NCI-H774 (cell line): ENCODE data around the gene KCNQ5.
"Not testable (repeated sequence)": the region's sequence is repeated elsewhere in the genome, so short reads cannot be mapped to it uniquely, and the experiment has no call there.

Experiments
- DNase-seq: peaks from one replicate; lab custom pipeline; 2025; lab: John Stamatoyannopoulos, UW

KCNQ5 gene

DNA sequence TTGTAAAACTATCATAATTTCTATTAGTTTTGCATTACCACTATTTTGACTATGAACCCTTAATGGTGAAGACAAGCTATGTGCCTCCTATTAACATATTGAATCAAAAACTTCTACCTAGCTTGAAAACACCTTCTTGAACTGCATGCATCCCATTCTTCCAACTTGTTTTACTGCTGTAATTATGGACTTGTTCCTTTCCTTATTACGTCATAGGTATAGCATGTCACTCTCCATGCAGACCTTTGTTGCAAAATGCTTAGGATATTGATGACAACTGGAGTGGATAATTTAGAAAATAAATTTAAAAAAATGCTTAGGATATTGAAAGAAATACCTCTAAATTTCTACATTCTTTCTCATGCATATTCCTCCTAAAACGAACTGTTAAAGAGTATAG is 219.3 kb downstream of the KCNQ5 start:
- DNase-seq = no peak

DNA sequence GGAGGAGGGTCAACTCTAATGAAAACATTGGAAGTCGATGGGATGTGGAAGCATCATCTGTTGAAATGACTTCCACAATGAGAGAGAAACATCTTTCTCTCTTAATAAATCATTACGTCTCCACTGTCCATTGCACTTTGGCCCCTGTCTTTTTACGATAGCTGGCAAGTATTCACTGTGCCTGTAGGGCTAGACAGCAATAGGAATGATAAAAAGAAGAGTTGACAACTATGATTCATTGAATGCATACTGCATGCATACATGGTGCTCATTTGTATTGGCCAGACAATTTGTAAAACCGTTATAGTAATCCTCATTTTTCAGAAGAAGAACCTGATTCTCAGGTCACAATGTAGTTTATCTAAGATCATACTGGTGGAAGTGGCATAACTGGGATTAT is 220.3 kb downstream of the KCNQ5 start:
- no peak for DNase-seq

DNA sequence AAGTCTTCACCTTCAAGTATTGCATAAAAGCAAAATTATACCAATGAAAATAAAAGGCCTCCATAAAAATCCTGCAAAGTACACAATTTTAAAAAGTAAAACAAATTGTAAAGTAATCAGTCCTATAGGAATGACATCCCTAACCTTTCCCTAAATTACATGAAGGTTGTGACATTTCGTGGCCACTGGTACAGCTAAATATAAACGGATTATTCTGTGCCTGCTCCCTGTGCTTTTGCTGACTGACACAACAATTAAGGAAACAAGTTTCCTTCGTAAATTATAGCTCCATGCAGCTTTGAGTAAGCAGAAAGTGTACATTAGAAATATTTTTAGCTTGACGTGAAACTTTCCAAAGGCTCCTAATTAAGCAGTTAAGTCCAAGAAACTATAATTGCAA is 222.8 kb downstream of the KCNQ5 start:
- DNase-seq = no peak

DNA sequence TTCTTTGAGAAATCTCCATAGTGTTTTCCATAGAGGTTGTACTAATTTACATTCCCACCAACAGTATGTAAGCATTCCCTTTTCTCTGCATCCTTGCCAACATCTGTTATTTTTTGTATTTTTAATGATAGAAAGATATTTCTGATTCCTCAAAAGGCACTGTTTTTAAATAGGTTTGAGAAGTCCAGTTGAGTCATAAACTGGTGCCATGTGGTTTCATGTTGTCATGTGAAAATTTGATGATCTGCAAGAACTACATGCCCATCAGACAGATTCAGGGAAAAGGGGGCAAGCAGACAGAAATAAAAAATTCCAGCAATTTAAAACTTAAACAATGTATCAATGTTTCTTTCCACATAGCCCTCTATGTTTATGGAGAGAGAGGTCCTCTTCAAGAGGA is 227.5 kb downstream of the KCNQ5 start:
- DNase-seq = no peak

DNA sequence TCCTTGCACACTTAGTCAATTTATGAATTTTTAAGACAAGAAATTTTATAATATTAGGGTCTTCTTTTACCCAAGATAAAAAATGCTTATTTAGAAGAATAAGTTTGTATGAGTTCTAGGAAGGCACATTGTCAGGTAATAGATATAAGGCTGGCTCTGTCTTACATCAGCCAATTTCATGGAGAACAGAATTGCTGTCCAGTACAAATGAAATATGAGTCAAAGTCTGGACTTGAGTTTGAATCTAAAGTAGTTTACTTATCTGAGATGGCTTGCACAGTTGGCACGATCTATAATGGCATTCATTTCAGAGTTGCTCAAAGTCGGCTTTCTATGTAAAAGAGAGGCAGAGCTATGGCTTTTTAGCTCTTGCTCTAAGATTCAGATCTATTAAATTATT is 228.2 kb downstream of the KCNQ5 start:
- no peak for DNase-seq

DNA sequence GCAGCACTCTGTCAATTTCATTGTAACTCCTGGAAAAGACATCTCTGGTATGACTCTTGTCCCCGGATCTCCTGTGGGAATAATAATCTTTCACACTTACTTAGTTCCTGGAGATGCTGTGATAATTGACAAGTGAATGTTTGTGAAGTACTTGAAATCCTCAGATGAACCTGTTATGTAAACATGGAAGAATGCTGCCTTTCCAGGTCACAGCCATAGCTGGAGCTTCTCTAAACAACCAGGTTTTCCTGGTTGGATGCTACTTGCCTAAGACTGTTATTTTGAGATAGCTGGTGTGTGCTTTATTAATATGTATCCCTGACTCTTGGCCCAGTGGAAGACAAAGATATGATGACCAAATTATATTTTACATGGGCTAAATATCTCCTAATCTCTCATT is 228.6 kb downstream of the KCNQ5 start:
- peak; percentile 15 for DNase-seq

DNA sequence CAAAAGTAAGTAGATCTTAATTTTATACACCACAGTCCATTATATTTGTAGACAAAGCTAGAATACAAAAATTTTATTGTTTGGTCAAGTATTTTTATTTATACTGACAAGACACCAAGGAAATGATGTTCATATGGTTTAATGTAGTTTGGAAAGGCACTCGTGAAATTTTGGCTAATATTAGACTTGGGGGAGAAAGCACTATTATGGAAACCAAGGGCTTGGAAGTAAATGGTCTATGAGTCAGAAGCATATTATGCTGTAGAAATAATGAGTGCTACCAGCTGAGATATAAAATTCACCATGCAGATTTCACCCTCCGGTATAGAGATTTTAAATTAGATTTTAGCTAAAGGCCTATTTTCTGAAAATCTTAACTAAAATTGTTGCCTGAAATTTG is 233.6 kb downstream of the KCNQ5 start:
- no peak for DNase-seq

DNA sequence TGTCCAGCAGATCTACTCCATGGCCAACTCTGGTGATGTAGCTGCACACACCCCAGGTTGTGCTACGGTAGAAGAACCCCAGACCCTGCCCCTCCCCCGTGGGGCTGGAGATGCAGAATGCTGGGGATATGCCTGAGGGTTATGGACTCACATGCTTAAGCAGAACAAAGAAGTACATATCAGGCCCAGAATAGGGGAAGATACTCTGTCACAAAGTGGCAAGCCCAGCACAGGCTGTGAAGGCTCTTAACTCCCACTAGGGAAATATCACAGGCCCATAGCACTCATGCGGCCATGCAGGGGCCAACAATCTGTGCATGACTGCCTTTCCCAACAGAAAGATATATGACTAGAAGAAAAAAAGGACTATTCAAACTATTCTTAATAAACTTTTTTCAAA is 234.9 kb downstream of the KCNQ5 start:
- DNase-seq = no peak

DNA sequence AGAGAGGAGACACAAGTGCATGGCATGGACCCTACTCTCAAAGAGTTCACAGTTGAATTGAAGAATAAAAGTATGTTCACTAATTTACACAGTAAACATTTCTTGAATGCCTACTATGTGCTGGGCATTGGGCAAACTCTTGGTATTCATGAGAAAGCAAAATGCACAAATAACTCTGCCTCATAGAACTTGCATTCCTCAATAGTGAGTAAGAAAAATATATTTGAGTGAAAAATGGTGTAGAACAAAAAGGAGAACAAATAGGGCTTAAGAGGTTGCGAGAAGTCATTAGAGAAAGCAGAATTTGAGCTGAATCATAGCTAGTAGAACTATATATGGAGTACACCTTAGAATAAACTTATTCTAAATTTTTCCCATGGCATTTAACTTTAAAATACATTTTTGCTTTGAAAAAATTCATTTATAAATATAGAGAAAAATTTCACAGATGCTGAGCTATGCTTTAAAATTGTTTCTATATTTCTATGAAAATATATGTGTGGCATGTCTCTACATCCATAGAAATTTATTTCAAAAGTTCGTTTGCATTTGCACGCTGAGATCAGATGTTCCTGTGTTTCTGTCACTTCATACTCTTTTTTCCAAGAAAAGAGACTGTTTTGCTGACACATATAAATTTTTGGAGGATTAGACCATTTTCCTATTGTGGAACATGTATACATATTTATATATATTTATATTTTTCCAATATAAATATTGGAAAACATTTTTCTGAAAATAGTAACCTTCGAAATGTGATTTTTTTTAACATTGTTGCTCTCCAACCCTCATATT is 236.1 kb downstream of the KCNQ5 start:
- no peak for DNase-seq

DNA sequence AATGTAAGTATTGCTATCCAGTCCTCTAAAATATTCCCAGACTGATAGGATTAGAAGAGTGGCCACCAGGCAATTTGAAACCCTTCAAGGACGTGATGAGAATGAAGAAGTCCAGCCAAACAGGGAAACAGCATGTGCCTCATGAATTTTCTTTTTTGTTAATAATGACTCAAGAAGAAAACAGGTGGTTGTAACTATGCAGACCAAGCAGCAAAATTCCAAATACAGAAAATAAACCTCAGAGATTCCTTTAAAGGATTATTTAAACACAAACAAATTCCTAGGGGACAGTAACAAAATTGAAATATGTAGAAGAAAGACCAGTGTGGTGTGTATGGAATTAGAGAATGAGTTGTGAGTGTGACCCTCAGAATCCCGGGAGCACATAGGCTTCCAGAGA is 239.2 kb downstream of the KCNQ5 start:
- DNase-seq = no peak

DNA sequence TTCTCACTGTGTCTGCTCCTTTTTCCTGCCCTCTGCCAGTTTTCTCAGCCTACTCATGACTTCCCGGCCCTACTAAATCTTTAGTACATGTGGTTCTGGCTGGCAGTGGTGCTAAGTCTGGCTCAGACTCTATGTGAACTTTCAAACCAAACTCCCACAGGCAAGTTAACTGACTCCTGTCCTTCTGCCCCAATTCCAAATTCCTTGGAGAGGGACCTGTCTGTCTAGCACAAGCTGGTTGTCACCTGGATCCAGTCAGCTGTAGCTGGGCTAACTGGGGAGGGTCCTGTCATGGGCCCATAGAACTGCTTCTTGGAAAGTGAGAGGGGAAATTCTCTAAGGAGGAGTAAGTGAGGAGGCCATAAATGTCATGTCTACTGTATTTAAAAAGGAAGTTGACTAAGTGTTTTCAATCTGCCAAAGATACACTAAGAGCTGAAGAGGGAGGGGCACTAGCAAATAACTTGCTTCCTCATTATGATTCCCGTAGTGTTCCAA is 240.1 kb downstream of the KCNQ5 start:
- DNase-seq = no peak

DNA sequence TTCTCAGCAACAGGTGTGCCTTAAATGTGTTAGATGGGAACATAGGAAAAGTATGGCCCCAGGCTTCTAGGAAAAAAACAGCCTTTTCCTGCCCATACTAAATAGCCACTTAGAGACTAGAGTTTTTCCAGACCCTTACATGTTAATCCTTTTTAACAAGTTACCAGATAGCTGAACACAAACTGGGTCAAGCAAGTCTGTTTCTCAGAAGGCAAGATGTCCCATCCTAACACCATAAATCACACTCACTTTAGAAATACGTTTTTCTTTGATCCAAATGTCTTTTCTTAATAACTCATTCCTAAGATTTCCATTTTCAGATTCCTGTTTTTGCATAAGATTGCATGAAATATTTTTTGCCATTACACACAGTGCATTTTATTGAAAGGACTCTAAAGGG is 241.3 kb downstream of the KCNQ5 start:
- DNase-seq = no peak

DNA sequence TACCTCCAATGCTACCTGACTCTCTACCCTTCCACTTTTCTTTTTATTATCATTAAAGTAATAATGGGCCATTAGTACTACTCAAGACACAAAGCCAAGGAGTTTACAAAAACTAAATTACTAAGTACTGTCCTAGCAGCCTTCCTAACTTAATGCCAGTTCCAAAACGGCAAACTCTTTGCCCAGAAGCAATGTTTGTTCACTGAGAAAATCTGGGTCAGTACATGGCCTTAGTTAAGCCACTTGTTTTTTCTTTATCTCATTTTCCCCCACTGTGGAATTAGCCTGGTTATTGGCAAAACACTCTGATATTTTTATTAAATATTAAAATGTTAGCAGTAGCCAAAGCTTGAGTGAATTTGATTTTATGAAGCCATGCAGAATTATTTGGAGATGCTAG is 242.4 kb downstream of the KCNQ5 start:
- DNase-seq = no peak

DNA sequence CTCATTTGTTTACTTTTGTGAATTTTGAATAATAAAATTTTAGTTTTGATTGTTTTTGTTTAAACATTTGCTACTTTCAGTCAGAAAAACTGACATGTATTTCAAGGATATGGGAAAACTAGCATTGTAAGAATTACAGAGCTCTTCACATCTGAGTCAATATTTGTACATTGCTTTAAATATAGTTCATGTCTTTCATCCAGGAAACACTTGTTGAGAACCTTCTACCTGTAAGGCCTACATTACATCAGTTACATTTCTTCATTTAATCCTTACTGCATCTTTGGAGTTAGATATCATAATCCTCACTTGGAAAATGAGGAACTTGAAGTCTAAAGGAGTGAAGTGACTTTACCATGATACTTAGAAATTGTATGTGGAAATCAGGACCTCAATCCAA is 242.9 kb downstream of the KCNQ5 start:
- DNase-seq = no peak

DNA sequence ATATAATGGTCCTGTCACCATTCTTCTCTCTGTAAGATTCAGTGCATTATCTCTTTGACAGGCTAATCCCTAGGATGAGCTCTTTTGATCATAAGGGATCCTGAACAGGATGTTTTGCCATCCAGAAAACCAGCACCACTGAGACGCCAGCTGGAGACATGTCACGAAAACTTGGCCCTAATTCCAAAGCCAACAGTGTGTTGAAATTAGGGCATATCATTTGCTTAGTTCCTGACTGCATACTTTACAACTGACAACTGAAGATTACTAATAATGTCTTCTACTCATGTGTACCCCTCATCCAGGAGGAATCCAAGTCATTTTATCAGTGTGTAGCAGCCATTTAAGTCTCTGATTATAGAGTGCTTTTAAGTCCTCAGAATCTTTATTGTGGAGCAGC is 243.6 kb downstream of the KCNQ5 start:
- DNase-seq = no peak

DNA sequence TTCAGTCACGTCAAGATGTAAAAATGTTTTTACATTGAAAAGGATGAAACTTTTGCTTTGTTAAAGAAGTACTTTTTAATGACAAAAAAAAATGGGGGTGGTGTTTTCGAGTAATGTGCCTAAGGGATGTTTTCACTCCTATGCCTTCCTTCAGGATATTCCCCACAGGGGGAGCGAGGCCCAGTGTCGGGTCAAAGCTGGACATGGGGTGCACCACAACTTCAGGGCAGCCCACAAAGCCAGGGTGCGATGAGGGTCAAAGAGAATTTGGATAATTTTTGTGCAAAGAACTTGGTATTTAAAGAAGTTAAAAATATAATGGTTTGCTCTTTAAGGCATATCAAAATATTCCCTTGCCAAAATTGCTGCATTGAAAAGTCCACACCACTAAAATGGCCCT is 247.8 kb downstream of the KCNQ5 start:
- no peak for DNase-seq

DNA sequence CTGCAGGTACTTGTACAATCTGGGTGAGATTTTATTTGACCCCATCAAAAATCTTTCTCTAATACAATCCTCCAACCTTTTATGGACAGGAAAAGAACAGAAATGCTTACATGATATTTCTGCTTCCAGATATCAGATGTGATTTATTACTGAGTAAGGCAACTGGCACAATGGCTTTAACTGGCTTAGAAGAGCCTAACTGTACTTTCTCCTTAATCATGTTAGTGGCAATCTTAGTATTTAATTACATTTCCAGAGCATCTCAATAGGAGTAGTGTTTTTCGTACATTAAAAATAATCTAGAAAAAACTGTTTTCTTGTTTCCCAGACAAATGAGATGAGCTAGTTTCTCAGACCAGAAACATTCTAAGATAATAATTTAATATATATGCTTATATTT is 251.6 kb downstream of the KCNQ5 start:
- DNase-seq = no peak

DNA sequence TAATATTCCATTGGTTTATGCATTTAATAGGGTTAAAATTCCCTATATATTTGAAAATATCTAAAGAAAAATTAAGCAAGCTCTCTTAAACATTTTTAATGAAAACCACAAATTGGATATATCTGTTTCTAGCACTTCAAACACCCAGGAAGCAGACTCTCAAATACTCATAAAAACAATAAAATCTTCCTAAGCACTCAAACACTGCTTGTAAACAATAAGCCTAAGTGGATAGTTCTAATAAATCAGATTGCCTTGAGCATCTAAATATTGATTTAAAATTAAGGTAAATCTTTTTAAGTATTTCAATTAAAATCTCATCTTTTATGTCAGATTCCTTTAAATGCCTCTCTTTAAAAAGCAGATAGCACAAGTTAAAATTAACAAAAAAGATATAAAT is 254.4 kb downstream of the KCNQ5 start:
- DNase-seq = peak; percentile 11

DNA sequence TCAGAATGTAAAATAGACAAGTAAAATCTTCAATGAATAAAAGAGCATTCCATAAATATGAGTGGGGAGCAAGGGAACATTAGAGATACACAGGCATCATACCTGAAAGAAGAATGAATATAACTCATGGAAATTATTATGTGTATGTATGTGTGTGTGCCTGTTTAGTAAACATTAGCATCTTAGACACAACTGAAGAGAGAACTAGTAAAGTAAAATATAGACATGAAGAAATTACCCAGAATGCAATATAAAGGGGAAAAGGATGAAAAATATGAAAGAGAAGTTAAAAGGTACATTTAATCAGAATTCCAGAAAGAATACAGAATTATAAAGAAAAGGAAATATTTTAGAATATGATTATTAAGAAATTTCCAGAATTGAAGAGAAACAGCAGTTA is 264.3 kb downstream of the KCNQ5 start:
- no peak for DNase-seq

DNA sequence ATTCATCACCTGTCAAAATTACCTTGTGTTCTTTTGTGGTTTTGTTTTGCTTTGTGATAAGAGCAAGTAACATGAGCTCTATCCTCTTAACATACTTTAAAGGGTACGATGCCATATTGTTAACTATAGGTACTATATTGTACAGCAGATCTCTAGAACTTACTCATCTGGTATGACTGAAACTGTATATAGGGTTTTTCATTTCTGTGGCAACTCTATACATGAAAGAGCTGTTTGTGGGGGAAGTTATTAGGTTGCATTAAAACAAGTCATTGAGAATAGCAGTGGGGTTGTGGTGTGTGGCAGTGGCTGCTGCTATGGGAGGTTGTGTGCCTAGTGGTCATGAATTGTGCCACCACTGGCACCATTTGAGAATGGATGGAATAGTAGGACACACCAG is 268.4 kb downstream of the KCNQ5 start:
- DNase-seq = no peak

DNA sequence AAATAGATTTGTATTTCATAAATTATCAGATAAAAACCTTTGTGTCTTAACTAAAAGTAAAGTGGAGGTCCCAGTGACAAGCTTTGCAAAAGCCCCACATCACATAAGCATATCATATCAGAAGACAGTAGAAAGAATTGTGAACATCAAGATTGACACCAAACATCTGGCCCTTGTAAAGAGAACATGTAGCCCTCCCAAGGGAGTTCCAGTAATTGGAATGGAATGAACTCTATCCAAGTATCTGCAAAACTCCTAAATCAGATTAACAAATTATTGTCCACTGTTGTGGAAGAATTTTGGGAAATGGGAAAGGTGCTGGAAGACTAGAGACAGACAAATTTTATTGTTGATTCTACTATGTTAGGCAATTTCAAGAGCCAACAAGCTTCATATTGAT is 268.8 kb downstream of the KCNQ5 start:
- DNase-seq = no peak

DNA sequence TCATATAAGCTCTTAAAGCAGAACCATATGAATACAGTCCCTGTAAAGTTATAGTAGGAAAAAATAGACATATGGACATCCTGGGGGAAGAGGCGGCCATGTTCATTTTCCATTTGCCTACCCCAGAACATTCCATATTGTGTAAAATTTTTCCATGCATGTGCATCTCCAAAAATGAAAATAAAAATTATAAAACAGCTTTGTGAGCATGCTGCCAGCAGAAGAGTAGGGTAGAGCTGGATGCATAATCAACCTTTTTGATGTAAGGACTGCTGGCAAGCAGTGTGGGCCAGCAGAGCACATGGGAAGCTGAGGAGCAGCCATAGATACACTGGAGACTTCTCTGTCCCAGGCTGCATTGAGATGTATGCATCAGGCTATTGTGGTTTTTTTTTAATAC is 271.0 kb downstream of the KCNQ5 start:
- DNase-seq = no peak

DNA sequence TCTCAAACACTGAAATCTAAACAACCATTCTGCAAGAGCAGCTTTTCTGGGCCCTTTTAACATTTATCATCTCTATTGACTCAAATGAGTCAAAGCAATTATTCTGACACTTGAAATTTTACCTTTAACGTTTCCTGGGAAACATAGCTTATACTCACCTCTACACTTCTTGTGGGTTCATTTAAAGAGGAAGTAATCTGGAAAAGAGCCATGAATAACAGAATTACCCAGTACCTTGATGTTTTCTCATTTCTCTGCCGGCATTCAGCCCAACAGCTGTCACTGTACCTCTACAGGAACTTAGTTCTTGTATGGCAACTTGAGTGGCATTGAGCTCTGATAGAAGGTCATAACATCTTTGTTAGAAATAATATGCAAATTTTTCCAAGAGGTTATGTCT is 272.2 kb downstream of the KCNQ5 start:
- peak; percentile 84 for DNase-seq

DNA sequence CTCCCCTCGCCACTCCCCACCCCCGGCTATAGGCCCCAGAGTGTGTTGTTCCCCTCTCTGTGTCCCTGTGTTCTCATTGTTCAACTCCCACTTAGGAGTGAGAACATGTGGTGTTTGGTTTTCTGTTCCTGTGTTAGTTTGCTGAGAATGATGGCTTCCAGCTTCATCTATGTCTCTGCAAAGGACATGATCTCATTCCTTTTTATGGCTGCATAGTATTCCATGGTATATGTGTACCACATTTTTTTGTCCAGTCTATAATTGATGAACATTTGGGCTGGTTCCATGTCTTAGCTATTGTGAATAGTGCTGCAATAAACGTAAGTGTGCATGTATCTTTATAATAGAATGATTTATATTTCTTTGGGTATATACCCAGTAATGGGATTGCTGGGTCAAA is 276.4 kb downstream of the KCNQ5 start:
- DNase-seq = not testable (repeated sequence)
